ENCODE measurements around the gene PMEPA1. TPM values are rescaled to one million over a fixed set of nuclear protein-coding genes. Genes with fewer than 3 reads are reported as not detected.

The PMEPA1 gene
- total RNA-seq, 4 donors from 2014 or later: 9.6 to 47.5 (median 18.9) TPM

- Histone ChIP-seq H3K4me1 (peaks cover 0 to 7% (median 4%) of the 10 kb centered on the region in 3 donors), H3K9me3 (no peaks in the 10 kb centered on the region), H3K36me3 (no peaks in the 10 kb centered on the region), H3K27me3 (no peaks in the 10 kb centered on the region), H3K4me3 (no peak overlapping the region), H3K27ac (no peak overlapping the region)
- WGBS, 2 donors (ENCODE audit: low coverage in 1 of 2): 86 to 100% methylated on average over 1 to 6 of the region's 7 CpGs
- ATAC-seq: no peak
- TF ChIP-seq EP300 (IDR thresholded peaks at IDR 0.05): no peak
- no peak for TF ChIP-seq POLR2AphosphoS5 (IDR thresholded peaks at IDR 0.05)
- TF ChIP-seq POLR2A (IDR thresholded peaks at IDR 0.05): no peak
- TF ChIP-seq, protein P1, sequence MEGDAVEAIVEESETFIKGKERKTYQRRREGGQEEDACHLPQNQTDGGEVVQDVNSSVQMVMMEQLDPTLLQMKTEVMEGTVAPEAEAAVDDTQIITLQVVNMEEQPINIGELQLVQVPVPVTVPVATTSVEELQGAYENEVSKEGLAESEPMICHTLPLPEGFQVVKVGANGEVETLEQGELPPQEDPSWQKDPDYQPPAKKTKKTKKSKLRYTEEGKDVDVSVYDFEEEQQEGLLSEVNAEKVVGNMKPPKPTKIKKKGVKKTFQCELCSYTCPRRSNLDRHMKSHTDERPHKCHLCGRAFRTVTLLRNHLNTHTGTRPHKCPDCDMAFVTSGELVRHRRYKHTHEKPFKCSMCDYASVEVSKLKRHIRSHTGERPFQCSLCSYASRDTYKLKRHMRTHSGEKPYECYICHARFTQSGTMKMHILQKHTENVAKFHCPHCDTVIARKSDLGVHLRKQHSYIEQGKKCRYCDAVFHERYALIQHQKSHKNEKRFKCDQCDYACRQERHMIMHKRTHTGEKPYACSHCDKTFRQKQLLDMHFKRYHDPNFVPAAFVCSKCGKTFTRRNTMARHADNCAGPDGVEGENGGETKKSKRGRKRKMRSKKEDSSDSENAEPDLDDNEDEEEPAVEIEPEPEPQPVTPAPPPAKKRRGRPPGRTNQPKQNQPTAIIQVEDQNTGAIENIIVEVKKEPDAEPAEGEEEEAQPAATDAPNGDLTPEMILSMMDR (IDR thresholded peaks at IDR 0.05): no peak
Observed at GRCh38 chr20:57723816-57724215, 14.0 kb upstream of the PMEPA1 start.

- H3K27me3 ChIP-seq: no peaks in the 10 kb centered on the region
- no peak for TF ChIP-seq POLR2A (IDR thresholded peaks at IDR 0.05)
- no peak for TF ChIP-seq POLR2AphosphoS5 (IDR thresholded peaks at IDR 0.05)
- TF ChIP-seq EP300 (IDR thresholded peaks at IDR 0.05): no peak
- TF ChIP-seq, protein P1 (IDR thresholded peaks at IDR 0.05): no peak
- no peaks in the 10 kb centered on the region for H3K9me3 ChIP-seq
- peaks cover 0 to 44% (median 5%) of the 10 kb centered on the region in 3 donors for H3K4me1 ChIP-seq
- H3K27ac ChIP-seq: no peak overlapping the region
- WGBS, 2 donors (ENCODE audit: low coverage in 1 of 2): 71 to 83% methylated on average over 1 to 2 of the region's 4 CpGs
- H3K36me3 ChIP-seq: no peaks in the 10 kb centered on the region
- ATAC-seq: no peak
- H3K4me3 ChIP-seq: no peak overlapping the region
Observed at GRCh38 chr20:57719951-57720350, 10.1 kb upstream of the PMEPA1 start.

- no peak for TF ChIP-seq POLR2A (IDR thresholded peaks at IDR 0.05)
- TF ChIP-seq, protein P1 (IDR thresholded peaks at IDR 0.05): peak in 1 of 4 experiments; percentile 9
- Histone ChIP-seq H3K27ac (peak overlapping the region in 3 of 4 donors; percentile 22 to 62 (median 52)), H3K4me3 (peak overlapping the region in 1 of 2 donors; percentile 37)
Observed at GRCh38 chr20:57718490-57719009, 8.7 kb upstream of the PMEPA1 start.

GRCh38 chr20:57717797-57718196 lies 8.0 kb upstream of the PMEPA1 start:
- H3K4me1 ChIP-seq: peaks cover 0 to 65% (median 12%) of the 10 kb centered on the region in 3 donors
- no peak for ATAC-seq
- H3K27me3 ChIP-seq: no peaks in the 10 kb centered on the region
- no peaks in the 10 kb centered on the region for H3K9me3 ChIP-seq
- H3K27ac ChIP-seq: peak overlapping the region in 3 of 4 donors; percentile 15 to 93 (median 78)
- TF ChIP-seq, protein P1 (IDR thresholded peaks at IDR 0.05): no peak
- TF ChIP-seq POLR2AphosphoS5 (IDR thresholded peaks at IDR 0.05) (no peak), EP300 (IDR thresholded peaks at IDR 0.05) (no peak), POLR2A (IDR thresholded peaks at IDR 0.05) (no peak)
- 46 to 54% methylated on average over 6 to 9 of the region's 11 CpGs for WGBS, 2 donors (ENCODE audit: low coverage in 1 of 2)
- H3K4me3 ChIP-seq: no peak overlapping the region
- H3K36me3 ChIP-seq: no peaks in the 10 kb centered on the region

More at GRCh38 chr20:57718490-57719009, 8.7 kb upstream of the PMEPA1 start:
- ATAC-seq: peak; percentile 100
- no peaks in the 10 kb centered on the region for H3K9me3 ChIP-seq
- 0% methylated on average over 6 to 7 of the region's 31 CpGs for WGBS, 2 donors (ENCODE audit: low coverage in 1 of 2)
- no peaks in the 10 kb centered on the region for H3K36me3 ChIP-seq
- no peaks in the 10 kb centered on the region for H3K27me3 ChIP-seq
- peaks cover 0 to 58% (median 11%) of the 10 kb centered on the region in 3 donors for H3K4me1 ChIP-seq

- no peak for ATAC-seq
- Histone ChIP-seq H3K27me3 (no peaks in the 10 kb centered on the region), H3K36me3 (no peaks in the 10 kb centered on the region), H3K27ac (peak overlapping the region in 3 of 4 donors; percentile 49 to 93 (median 78)), H3K4me1 (peaks cover 0 to 74% (median 14%) of the 10 kb centered on the region in 3 donors), H3K4me3 (no peak overlapping the region), H3K9me3 (no peaks in the 10 kb centered on the region)
- 66 to 70% methylated on average over 2 to 3 of the region's 3 CpGs for WGBS, 2 donors (ENCODE audit: low coverage in 1 of 2)
- no peak for TF ChIP-seq POLR2AphosphoS5 (IDR thresholded peaks at IDR 0.05)
- no peak for TF ChIP-seq EP300 (IDR thresholded peaks at IDR 0.05)
- no peak for TF ChIP-seq POLR2A (IDR thresholded peaks at IDR 0.05)
- TF ChIP-seq, protein P1 (IDR thresholded peaks at IDR 0.05): no peak
Observed at GRCh38 chr20:57716901-57717300, 7.1 kb upstream of the PMEPA1 start.
